ENCODE measurements around the gene NDST4. TPM values are rescaled to one million over a fixed set of nuclear protein-coding genes. Genes with fewer than 3 reads are reported as not detected.
"Not testable (repeated sequence)": the region's sequence is repeated elsewhere in the genome, so short reads cannot be mapped to it uniquely, and the experiment has no call there.

The NDST4 gene
- total RNA-seq, 1 donor from 2014 or later, result 5.6 TPM

DNA sequence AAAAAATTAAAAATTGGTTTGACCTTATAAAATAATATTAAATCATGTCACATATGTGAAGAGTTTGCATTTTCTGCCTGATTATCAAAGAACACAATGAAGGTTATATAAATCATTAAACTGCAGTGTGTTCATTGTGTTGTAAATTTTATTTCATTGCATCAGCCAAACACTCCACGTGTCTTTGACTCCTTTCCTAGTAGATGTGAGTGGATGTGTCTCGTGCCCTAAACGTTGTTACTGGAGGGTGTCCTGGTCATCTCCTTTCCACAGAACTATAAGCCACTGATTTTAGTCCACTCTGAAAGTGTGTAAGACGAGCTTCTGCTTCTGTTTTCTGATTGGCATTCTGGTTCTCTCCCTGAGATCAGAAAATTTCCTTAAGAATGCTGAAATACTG is 127.3 kb downstream of the NDST4 start:
- Mint-ChIP-seq H3K27ac (ENCODE audit: unreplicated experiment) (no peak overlapping the region), H3K4me1 (ENCODE audit: low read depth, unreplicated experiment) (peaks cover 2% of the 10 kb centered on the region), H3K9me3 (ENCODE audit: unreplicated experiment) (no peaks in the 10 kb centered on the region), H3K36me3 (ENCODE audit: unreplicated experiment) (peaks cover 5% of the 10 kb centered on the region), H3K27me3 (ENCODE audit: unreplicated experiment) (no peaks in the 10 kb centered on the region), H3K4me3 (ENCODE audit: unreplicated experiment) (no peak overlapping the region)
- DNase-seq, result no peak
- TF ChIP-seq, protein P1, sequence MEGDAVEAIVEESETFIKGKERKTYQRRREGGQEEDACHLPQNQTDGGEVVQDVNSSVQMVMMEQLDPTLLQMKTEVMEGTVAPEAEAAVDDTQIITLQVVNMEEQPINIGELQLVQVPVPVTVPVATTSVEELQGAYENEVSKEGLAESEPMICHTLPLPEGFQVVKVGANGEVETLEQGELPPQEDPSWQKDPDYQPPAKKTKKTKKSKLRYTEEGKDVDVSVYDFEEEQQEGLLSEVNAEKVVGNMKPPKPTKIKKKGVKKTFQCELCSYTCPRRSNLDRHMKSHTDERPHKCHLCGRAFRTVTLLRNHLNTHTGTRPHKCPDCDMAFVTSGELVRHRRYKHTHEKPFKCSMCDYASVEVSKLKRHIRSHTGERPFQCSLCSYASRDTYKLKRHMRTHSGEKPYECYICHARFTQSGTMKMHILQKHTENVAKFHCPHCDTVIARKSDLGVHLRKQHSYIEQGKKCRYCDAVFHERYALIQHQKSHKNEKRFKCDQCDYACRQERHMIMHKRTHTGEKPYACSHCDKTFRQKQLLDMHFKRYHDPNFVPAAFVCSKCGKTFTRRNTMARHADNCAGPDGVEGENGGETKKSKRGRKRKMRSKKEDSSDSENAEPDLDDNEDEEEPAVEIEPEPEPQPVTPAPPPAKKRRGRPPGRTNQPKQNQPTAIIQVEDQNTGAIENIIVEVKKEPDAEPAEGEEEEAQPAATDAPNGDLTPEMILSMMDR (IDR thresholded peaks at IDR 0.05; ENCODE audit: partially characterized antibody, unreplicated experiment), result no peak

DNA sequence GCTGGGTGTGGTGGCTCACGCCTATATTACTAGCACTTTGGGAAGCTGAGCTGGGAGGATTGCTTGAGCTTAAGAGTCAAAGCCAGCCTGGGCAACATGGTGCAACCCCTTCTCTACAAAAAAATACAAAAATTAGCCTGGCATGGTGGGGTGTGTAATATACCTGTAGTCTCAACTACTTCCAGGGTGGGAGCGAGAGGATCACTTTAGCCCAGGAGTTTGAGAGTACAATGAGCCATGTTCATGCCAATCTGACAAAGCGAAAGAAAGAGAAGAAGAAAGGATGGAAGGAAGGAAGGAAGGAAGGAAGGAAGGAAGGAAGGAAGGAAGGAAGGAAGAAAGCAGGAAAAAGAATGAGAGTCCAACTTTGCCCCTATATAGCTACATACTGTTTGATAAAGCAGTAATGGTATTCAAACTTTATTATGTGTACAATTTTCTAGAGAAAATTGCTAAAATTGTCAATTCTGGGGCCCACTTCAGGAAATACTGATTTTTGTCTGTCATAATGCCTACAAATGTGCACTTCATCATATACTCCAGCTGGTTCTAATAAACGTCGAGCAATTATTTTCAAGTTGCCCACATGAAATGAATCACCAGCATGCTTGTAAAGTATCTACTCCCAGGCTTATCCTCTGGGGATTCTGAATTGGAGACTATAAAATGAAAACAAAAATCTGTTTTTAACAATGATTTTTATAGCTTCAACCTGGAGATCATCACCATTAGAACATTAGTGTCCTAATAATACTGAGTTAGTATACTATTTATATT is 132.3 kb downstream of the NDST4 start:
- Mint-ChIP-seq H3K9me3 (ENCODE audit: unreplicated experiment) (no peaks in the 10 kb centered on the region), H3K36me3 (ENCODE audit: unreplicated experiment) (peaks cover 5% of the 10 kb centered on the region), H3K4me3 (ENCODE audit: unreplicated experiment) (no peak overlapping the region), H3K27ac (ENCODE audit: unreplicated experiment) (no peak overlapping the region), H3K4me1 (ENCODE audit: low read depth, unreplicated experiment) (no peaks in the 10 kb centered on the region), H3K27me3 (ENCODE audit: unreplicated experiment) (no peaks in the 10 kb centered on the region)
- TF ChIP-seq, protein P1 (IDR thresholded peaks at IDR 0.05; ENCODE audit: partially characterized antibody, unreplicated experiment), result no peak
- no peak for DNase-seq

DNA sequence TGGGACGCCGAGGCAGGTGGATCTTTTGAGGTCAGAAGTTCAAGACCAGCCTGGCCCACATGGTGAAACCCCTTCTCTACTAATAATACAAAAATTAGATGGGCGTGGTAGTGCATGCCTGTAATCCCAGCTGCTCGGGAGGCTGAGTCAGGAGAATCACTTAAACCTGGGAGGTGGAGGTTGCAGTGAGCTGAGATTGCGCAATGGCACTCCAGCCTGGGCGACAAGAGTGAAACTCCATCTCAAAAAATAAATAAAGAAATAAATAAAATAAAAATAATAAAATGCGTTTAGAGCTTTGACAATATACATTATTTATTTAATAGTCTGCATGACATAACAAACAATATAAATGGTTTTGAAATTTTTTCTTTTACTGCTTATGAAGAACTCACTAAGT is 133.0 kb downstream of the NDST4 start:
- not testable (repeated sequence) for H3K4me3 Mint-ChIP-seq (ENCODE audit: unreplicated experiment); H3K36me3 Mint-ChIP-seq (ENCODE audit: unreplicated experiment); H3K9me3 Mint-ChIP-seq (ENCODE audit: unreplicated experiment); H3K4me1 Mint-ChIP-seq (ENCODE audit: low read depth, unreplicated experiment); DNase-seq; H3K27me3 Mint-ChIP-seq (ENCODE audit: unreplicated experiment); H3K27ac Mint-ChIP-seq (ENCODE audit: unreplicated experiment)

DNA sequence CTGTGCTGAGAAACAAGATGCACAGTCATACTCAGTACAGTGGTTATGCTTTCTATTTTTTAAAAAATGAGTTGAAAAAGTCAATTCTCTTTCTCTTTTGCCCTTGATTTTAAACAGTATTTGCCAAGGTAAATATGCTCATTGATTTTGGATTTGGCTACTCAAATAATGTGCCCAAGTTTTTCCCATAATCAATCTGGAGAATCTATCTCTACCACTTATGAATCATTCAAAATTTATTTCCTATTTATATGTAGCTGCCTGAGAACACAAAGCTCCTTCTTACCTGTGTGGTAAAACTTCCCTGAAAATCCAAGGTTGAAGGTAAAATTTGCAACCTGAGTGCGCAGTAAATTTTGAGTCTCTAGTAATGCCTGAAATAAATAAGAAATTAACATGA is 136.5 kb downstream of the NDST4 start:
- Mint-ChIP-seq H3K27me3 (ENCODE audit: unreplicated experiment) (no peaks in the 10 kb centered on the region), H3K4me3 (ENCODE audit: unreplicated experiment) (no peak overlapping the region), H3K27ac (ENCODE audit: unreplicated experiment) (no peak overlapping the region), H3K4me1 (ENCODE audit: low read depth, unreplicated experiment) (no peaks in the 10 kb centered on the region), H3K36me3 (ENCODE audit: unreplicated experiment) (no peaks in the 10 kb centered on the region), H3K9me3 (ENCODE audit: unreplicated experiment) (no peaks in the 10 kb centered on the region)
- TF ChIP-seq, protein P1 (IDR thresholded peaks at IDR 0.05; ENCODE audit: partially characterized antibody, unreplicated experiment), result no peak
- DNase-seq, result no peak

DNA sequence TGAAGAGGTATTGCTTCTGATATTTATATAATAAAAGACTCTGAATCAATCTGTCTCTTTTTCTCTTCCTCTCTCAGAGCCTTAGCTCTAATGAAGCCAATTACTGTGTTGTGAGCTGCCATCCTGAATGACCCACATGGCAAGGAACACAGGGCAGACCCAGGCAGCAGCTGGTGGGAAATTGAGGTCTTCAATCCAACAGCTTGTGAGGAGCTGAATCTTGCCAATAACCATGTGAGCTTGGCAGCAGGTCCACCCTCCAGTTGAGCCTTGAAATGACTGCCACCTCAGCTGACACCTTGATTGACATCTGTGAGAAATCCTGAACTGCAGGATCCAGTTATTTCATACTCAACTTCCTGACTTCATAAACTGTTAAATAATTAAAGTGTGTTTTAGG is 149.4 kb downstream of the NDST4 start:
- TF ChIP-seq, protein P1 (IDR thresholded peaks at IDR 0.05; ENCODE audit: partially characterized antibody, unreplicated experiment), result no peak
- Mint-ChIP-seq H3K4me1 (ENCODE audit: low read depth, unreplicated experiment) (peaks cover 1% of the 10 kb centered on the region), H3K27ac (ENCODE audit: unreplicated experiment) (no peak overlapping the region), H3K4me3 (ENCODE audit: unreplicated experiment) (no peak overlapping the region), H3K36me3 (ENCODE audit: unreplicated experiment) (peaks cover 6% of the 10 kb centered on the region), H3K27me3 (ENCODE audit: unreplicated experiment) (no peaks in the 10 kb centered on the region), H3K9me3 (ENCODE audit: unreplicated experiment) (no peaks in the 10 kb centered on the region)
- no peak for DNase-seq

All from glutamatergic neuron (in vitro differentiated cells).